BJ (cell line): Measurements from ENCODE around the gene CPED1. TPM values are rescaled to one million over a fixed set of nuclear protein-coding genes. Genes with fewer than 3 reads are reported as not detected.

ENCODE experiments used
- CTCF ChIA-PET: fragments of 350-600 bp; formaldehyde crosslinking; extraction: SDS; loops from one replicate; lab custom pipeline; 2021; ENCODE audit warnings: antibody characterized with exemption, inconsistent platforms; lab: Yijun Ruan, JAX
- POLR2A ChIA-PET: fragments of 300-600 bp; sonication (Branson Sonifier 250); formaldehyde crosslinking; extraction: SDS; loops from one replicate; lab custom pipeline; 2021; ENCODE audit warnings: antibody characterized with exemption; lab: Charles Lee
- DNase-seq: peaks from one replicate; pipeline ENCODE4 v3.0.0-alpha.2; 2011; ENCODE audit warnings: low read depth
- H3K27me3 ChIP-seq: 2 replicates; pipeline ENCODE4 v1.6.0; 2011; ENCODE audit warnings: low read length; ENCODE audit not compliant: control insufficient read depth, insufficient read depth
- H3K36me3 ChIP-seq: 2 replicates; pipeline ENCODE4 v1.5.1; 2011; ENCODE audit warnings: low read length; ENCODE audit not compliant: control insufficient read depth, insufficient read depth
- H3K4me3 ChIP-seq: 2 replicates; pipeline ENCODE4 v1.5.1; 2011; ENCODE audit warnings: low read depth, mild to moderate bottlenecking, control low read depth, low read length
- CTCF ChIP-seq: IDR thresholded peaks from 2 replicates; pipeline ENCODE4 v1.5.1; 2011; ENCODE audit warnings: low read depth, mild to moderate bottlenecking, control low read depth, inconsistent platforms, low read length, moderate library complexity; ENCODE audit not compliant: insufficient read depth
- polyA plus RNA-seq: library from polyadenylated mRNA; depleted of rRNA; stranded (reverse); fragments of >200 nt; gene quantifications from 2 replicates; pipeline ENCODE4 v1.2.3, GENCODE V29; 2011

Gene CPED1
- polyA plus RNA-seq, 1 experiment: 18.3 TPM

GRCh38 chr7:120985130-120985758 lies 3.3 kb upstream of the CPED1 start:
- POLR2A ChIA-PET: no interaction called here
- no peak for DNase-seq
- CTCF ChIA-PET: interaction anchor here (1.1 to 1.6 kb wide), 3 partner anchors 11 to 123 kb away, joined by 3 to 9 read pairs (median 4); no protein-coding TSS in a partner anchor

GRCh38 chr7:120985839-120986238 lies 2.7 kb upstream of the CPED1 start:
- Histone ChIP-seq H3K4me3 (no peak overlapping the region), H3K36me3 (no peaks in the 10 kb centered on the region), H3K27me3 (no peaks in the 10 kb centered on the region)
- no peak for DNase-seq
- CTCF ChIA-PET: interaction anchor here (0.6 to 6.5 kb wide), 10 partner anchors 11 to 180 kb away, joined by 3 to 136 read pairs (median 5); partner anchors contain the start of gene ING3
- no peak for TF ChIP-seq CTCF
- POLR2A ChIA-PET: no interaction called here

More at GRCh38 chr7:120985130-120985758, 3.3 kb upstream of the CPED1 start:
- no peaks in the 10 kb centered on the region for H3K27me3 ChIP-seq
- TF ChIP-seq CTCF: no peak
- H3K36me3 ChIP-seq: no peaks in the 10 kb centered on the region
- no peak overlapping the region for H3K4me3 ChIP-seq

- Histone ChIP-seq H3K27me3 (no peaks in the 10 kb centered on the region), H3K4me3 (no peak overlapping the region), H3K36me3 (no peaks in the 10 kb centered on the region)
- no peak for DNase-seq
- ChIA-PET CTCF (interaction anchor here (0.6 to 6.5 kb wide), 16 partner anchors 14 to 194 kb away, joined by 3 to 136 read pairs (median 6); partner anchors contain the start of gene ING3), POLR2A (no interaction called here)
- TF ChIP-seq CTCF: no peak
These were observed 1.9 kb upstream of the CPED1 start for GRCh38 chr7:120986650-120987049.

GRCh38 chr7:120987280-120987679 lies 1.2 kb upstream of the CPED1 start:
- no peaks in the 10 kb centered on the region for H3K27me3 ChIP-seq
- H3K36me3 ChIP-seq: no peaks in the 10 kb centered on the region
- DNase-seq: no peak
- no peak overlapping the region for H3K4me3 ChIP-seq
- ChIA-PET CTCF (interaction anchor here (0.7 to 6.5 kb wide), 26 partner anchors 14 to 195 kb away, joined by 3 to 136 read pairs (median 6); partner anchors contain the start of gene ING3), POLR2A (no interaction called here)
- TF ChIP-seq CTCF: no peak

GRCh38 chr7:120987683-120988590 lies 574 bp upstream of the CPED1 start:
- CTCF ChIA-PET: interaction anchor here (0.7 to 6.5 kb wide), 33 partner anchors 9 to 349 kb away, joined by 3 to 136 read pairs (median 4); partner anchors contain the start of gene ING3
- no peaks in the 10 kb centered on the region for H3K36me3 ChIP-seq
- peak overlapping the region; percentile 45 for H3K4me3 ChIP-seq
- peak; percentile 70 for DNase-seq
- H3K27me3 ChIP-seq: no peaks in the 10 kb centered on the region
- TF ChIP-seq CTCF: peak; percentile 97
- POLR2A ChIA-PET: no interaction called here
